Measurements from ENCODE around the gene MAZ.

Gene MAZ

DNA sequence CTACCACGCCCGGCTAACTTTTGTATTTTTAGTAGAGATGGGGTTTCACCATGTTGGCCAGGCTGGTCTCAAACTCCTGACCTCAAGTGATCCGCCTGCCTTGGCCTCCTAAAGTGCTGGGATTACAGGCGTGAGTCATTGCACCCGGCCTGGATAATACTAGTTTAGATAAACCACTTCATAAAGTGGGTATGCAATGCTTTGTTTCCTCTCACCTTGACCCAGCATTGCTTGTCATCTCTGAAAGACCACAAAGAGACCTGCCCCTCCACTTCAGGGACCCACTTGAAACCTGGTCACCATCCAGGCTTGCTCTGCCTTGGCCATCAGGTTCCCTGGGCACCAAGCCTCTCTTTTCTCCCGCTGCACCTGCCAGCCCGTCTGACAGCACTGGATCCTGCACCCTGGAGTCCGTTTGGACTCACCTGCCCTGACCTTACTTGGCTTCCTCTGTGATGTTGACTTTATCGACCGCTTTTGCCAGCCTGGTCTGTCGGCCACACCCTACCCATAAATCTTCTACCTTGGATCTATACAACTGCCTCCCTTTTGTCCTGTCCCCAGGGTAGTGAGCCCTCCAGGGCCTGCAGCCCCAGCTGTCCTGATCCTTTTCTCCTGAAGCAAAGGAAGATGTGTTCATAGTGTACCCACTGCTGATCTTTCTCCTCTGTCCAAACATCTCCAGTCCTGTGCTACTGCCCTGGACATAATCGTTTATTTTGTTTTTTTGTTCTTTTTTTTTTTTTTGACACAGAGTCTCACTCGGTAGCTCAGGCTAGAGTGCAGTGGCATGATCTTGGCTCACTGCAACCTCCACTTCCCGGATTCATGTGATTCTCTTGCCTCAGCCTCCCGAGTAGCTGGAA, 40.9 kb upstream of the MAZ start:
- Histone ChIP-seq H2AFZ (ENCODE audit: low read depth, low read length, severe bottlenecking) (no peak overlapping the region), H3K36me3 (ENCODE audit: low read length) (no peaks in the 10 kb centered on the region)
- no peak for TF ChIP-seq EZH2phosphoT487 (conservative IDR thresholded peaks at IDR 0.05; ENCODE audit: low read length)
- TF ChIP-seq, protein P1, sequence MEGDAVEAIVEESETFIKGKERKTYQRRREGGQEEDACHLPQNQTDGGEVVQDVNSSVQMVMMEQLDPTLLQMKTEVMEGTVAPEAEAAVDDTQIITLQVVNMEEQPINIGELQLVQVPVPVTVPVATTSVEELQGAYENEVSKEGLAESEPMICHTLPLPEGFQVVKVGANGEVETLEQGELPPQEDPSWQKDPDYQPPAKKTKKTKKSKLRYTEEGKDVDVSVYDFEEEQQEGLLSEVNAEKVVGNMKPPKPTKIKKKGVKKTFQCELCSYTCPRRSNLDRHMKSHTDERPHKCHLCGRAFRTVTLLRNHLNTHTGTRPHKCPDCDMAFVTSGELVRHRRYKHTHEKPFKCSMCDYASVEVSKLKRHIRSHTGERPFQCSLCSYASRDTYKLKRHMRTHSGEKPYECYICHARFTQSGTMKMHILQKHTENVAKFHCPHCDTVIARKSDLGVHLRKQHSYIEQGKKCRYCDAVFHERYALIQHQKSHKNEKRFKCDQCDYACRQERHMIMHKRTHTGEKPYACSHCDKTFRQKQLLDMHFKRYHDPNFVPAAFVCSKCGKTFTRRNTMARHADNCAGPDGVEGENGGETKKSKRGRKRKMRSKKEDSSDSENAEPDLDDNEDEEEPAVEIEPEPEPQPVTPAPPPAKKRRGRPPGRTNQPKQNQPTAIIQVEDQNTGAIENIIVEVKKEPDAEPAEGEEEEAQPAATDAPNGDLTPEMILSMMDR (IDR thresholded peaks at IDR 0.05; ENCODE audit: insufficient read depth, low read length, poor library complexity, severe bottlenecking), result no peak

DNA sequence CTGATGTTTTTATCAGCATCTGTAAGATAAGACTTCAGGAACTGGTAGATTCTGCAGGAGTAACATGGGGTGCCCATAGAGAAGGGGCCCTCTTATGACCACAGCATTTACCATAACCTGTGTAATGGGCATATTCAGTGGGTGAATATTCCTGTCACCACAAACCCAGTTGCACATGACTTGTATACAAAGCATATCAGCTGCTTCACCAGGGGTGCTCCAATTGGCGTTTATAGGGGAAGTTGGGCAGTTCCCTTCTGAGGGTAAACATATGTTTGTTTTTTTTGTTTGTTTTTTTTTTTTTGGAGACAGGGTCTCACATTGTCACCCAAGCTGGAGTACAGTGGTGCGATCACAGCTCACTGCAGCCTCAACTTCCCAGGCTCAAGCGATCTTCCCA, 39.8 kb upstream of the MAZ start:
- no peak overlapping the region for H3K4me2 ChIP-seq (ENCODE audit: low read depth, low read length, poor library complexity, severe bottlenecking)
- H3K79me2 ChIP-seq (ENCODE audit: insufficient read depth, low read length), result no peaks in the 10 kb centered on the region
- H3K4me3 ChIP-seq (ENCODE audit: insufficient read depth, low read length, poor library complexity, severe bottlenecking), result no peak overlapping the region
- H3K36me3 ChIP-seq (ENCODE audit: low read length), result no peaks in the 10 kb centered on the region
- no peaks in the 10 kb centered on the region for H3F3A ChIP-seq (ENCODE audit: insufficient read depth)
- H3K9ac ChIP-seq (ENCODE audit: low read length), result no peak overlapping the region
- TF ChIP-seq, protein P1 (IDR thresholded peaks at IDR 0.05; ENCODE audit: insufficient read depth, low read length, poor library complexity, severe bottlenecking), result no peak
- no peak for TF ChIP-seq EZH2phosphoT487 (conservative IDR thresholded peaks at IDR 0.05; ENCODE audit: low read length)
- H3K9me2 ChIP-seq (replicated peaks; ENCODE audit: insufficient read depth, low read length), result no peaks in the 10 kb centered on the region
- H3K27ac ChIP-seq (ENCODE audit: low read depth, low read length), result no peak overlapping the region
- H4K20me1 ChIP-seq (ENCODE audit: low read depth, low read length), result no peaks in the 10 kb centered on the region
- H3K27me3 ChIP-seq (ENCODE audit: low read length), result no peaks in the 10 kb centered on the region
- H2AFZ ChIP-seq (ENCODE audit: low read depth, low read length, severe bottlenecking), result no peak overlapping the region
- H3K9me3 ChIP-seq (ENCODE audit: insufficient read depth, low read length), result no peaks in the 10 kb centered on the region

More for the DNA sequence above, 40.9 kb upstream of the MAZ start:
- no peak overlapping the region for H3K9ac ChIP-seq (ENCODE audit: low read length)
- no peak overlapping the region for H3K4me2 ChIP-seq (ENCODE audit: low read depth, low read length, poor library complexity, severe bottlenecking)
- no peaks in the 10 kb centered on the region for H3K79me2 ChIP-seq (ENCODE audit: insufficient read depth, low read length)
- no peaks in the 10 kb centered on the region for H3K9me2 ChIP-seq (replicated peaks; ENCODE audit: insufficient read depth, low read length)
- H3K9me3 ChIP-seq (ENCODE audit: insufficient read depth, low read length), result no peaks in the 10 kb centered on the region
- no peaks in the 10 kb centered on the region for H3F3A ChIP-seq (ENCODE audit: insufficient read depth)
- H4K20me1 ChIP-seq (ENCODE audit: low read depth, low read length), result no peaks in the 10 kb centered on the region
- no peak overlapping the region for H3K27ac ChIP-seq (ENCODE audit: low read depth, low read length)
- no peak overlapping the region for H3K4me3 ChIP-seq (ENCODE audit: insufficient read depth, low read length, poor library complexity, severe bottlenecking)
- H3K27me3 ChIP-seq (ENCODE audit: low read length), result no peaks in the 10 kb centered on the region

DNA sequence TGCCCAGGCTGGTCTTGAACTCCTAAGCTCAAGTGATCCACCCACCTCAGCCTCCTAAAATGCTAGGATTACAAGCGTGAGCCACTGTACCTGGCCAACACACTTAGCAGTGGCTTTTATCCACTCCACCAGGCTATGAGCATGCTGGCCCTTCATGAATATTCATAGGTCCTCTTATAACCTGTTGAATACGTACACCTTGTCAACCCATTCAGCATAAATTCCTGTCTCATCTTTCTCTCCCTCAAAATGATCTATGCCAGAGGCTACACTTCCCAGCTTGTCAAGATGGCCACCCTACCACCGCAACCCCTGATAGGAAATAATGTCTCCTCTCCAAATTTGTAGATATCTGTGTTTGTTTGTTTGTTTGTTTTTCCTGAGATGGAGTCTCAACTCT, 39.3 kb upstream of the MAZ start:
- no peak overlapping the region for H3K4me2 ChIP-seq (ENCODE audit: low read depth, low read length, poor library complexity, severe bottlenecking)
- no peak overlapping the region for H2AFZ ChIP-seq (ENCODE audit: low read depth, low read length, severe bottlenecking)
- H3K4me3 ChIP-seq (ENCODE audit: insufficient read depth, low read length, poor library complexity, severe bottlenecking), result no peak overlapping the region

More for the DNA sequence above, 39.3 kb upstream of the MAZ start:
- Histone ChIP-seq H3K9me3 (ENCODE audit: insufficient read depth, low read length) (no peaks in the 10 kb centered on the region), H3K27me3 (ENCODE audit: low read length) (no peaks in the 10 kb centered on the region), H3K9ac (ENCODE audit: low read length) (no peak overlapping the region), H3K36me3 (ENCODE audit: low read length) (no peaks in the 10 kb centered on the region), H4K20me1 (ENCODE audit: low read depth, low read length) (no peaks in the 10 kb centered on the region), H3K9me2 (replicated peaks; ENCODE audit: insufficient read depth, low read length) (no peaks in the 10 kb centered on the region), H3K79me2 (ENCODE audit: insufficient read depth, low read length) (no peaks in the 10 kb centered on the region), H3K27ac (ENCODE audit: low read depth, low read length) (no peak overlapping the region), H3F3A (ENCODE audit: insufficient read depth) (no peaks in the 10 kb centered on the region)
- TF ChIP-seq EZH2phosphoT487 (conservative IDR thresholded peaks at IDR 0.05; ENCODE audit: low read length), result no peak
- TF ChIP-seq, protein P1 (IDR thresholded peaks at IDR 0.05; ENCODE audit: insufficient read depth, low read length, poor library complexity, severe bottlenecking), result no peak

Measured in SU-DHL-6 (cell line).